Vagina (tissue), 2 donors: ENCODE results near the gene ABCA13. TPM values are rescaled to one million over a fixed set of nuclear protein-coding genes. Genes with fewer than 3 reads are reported as not detected.

ENCODE experiments used
- DNase-seq, 2 donors: peaks; one replicate each; pipeline ENCODE4 v3.0.0-alpha.2; 2017; ENCODE audit errors: extremely low spot score in 2 of 2
- H3K27ac ChIP-seq: fragments of 200-600 bp; sonication (generic); one replicate; pipeline ENCODE4 v1.5.1; 2019
- H3K27me3 ChIP-seq: fragments of 200-600 bp; sonication (generic); one replicate; pipeline ENCODE4 v1.5.1; 2019
- H3K36me3 ChIP-seq, 2 donors: fragments of 200-600 bp; sonication (generic); one replicate each; pipeline ENCODE4 v1.5.1; 2017 to 2019
- H3K4me1 ChIP-seq: fragments of 200-600 bp; sonication (generic); one replicate; pipeline ENCODE4 v1.5.1; 2019
- H3K4me3 ChIP-seq, 2 donors: fragments of 200-600 bp; sonication (generic); 1 replicate in 1 of 2; 2 replicates in 1 of 2; pipeline ENCODE4 v1.5.1; 2016 to 2019
- H3K9me3 ChIP-seq: fragments of 200-600 bp; sonication (generic); one replicate; pipeline ENCODE4 v1.5.1; 2019
- POLR2A ChIP-seq, 2 donors: fragments of 450-650 bp; IDR thresholded peaks; one replicate each; pipeline ENCODE4 v1.6.1; 2017; ENCODE audit warnings: antibody characterized with exemption in 2 of 2, mild to moderate bottlenecking in 2 of 2, moderate library complexity in 2 of 2
- POLR2AphosphoS5 ChIP-seq, 2 donors: sonication (generic); formaldehyde crosslinking; IDR thresholded peaks; one replicate each; pipeline ENCODE4 v1.9.0; 2017; ENCODE audit warnings: antibody characterized with exemption in 2 of 2, mild to moderate bottlenecking in 2 of 2, low read depth in 1 of 2; ENCODE audit not compliant: insufficient read depth in 1 of 2
- intact Hi-C: fragments of 100-400 bp; cut with DNase I; formaldehyde crosslinking; loops from one replicate; pipeline ENCODE4 v1.15.1; 2023
- total RNA-seq: library from RNA; depleted of rRNA; stranded (reverse); fragments of >200 nt; gene quantifications from one replicate; pipeline ENCODE4 v1.2.3, GENCODE V29; 2016
- TF ChIP-seq, protein P1 (sequence below), 3 experiments: fragments of 450-650 bp in 2 of 3; fragments of 200-600 bp in 1 of 3; sonication (generic) in 1 of 3; IDR thresholded peaks; one replicate each; pipeline ENCODE4 v1.5.1; 2017 to 2019; ENCODE audit warnings: antibody characterized with exemption in 3 of 3, mild to moderate bottlenecking in 2 of 3, moderate library complexity in 2 of 3

The ABCA13 gene
- total RNA-seq, 1 donor from 2014 or later: under 0.01 TPM

DNA sequence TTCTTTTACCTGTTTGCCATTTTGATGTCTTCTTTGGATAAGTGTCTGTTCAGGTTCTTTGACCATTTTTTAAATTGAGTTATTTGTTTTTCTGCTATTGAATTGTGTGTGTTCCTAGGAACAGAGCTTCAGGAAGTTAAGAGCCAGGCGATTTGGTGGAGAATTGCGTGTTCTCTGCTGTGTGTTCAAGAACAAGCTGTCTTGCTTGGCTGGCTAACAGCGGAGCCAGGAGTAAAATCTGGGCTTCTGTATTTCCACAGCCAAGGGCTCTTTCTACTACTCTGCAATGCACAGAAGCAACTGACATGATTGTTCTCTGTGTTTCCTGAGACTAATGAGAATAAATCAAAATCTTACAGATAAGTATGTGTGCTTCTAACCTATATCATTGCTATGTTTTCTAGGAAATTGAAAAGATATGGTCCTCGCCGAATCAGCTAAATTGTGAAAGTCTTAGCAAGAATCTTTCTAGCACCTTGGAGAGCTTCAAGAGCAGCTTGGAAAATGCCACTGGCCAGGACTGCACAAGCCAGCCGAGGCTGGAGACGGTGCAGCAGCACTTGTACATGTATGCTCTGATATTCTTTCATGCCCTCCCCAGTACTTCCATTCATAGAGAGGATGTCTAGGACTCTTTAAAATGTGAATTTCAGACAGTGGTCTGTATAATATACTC, 124.2 kb downstream of the ABCA13 start:
- Histone ChIP-seq H3K27me3 (no peaks in the 10 kb centered on the region), H3K27ac (no peak overlapping the region), H3K36me3 (no peaks in the 10 kb centered on the region), H3K9me3 (no peaks in the 10 kb centered on the region), H3K4me1 (no peaks in the 10 kb centered on the region), H3K4me3 (no peak overlapping the region)
- TF ChIP-seq, protein P1, sequence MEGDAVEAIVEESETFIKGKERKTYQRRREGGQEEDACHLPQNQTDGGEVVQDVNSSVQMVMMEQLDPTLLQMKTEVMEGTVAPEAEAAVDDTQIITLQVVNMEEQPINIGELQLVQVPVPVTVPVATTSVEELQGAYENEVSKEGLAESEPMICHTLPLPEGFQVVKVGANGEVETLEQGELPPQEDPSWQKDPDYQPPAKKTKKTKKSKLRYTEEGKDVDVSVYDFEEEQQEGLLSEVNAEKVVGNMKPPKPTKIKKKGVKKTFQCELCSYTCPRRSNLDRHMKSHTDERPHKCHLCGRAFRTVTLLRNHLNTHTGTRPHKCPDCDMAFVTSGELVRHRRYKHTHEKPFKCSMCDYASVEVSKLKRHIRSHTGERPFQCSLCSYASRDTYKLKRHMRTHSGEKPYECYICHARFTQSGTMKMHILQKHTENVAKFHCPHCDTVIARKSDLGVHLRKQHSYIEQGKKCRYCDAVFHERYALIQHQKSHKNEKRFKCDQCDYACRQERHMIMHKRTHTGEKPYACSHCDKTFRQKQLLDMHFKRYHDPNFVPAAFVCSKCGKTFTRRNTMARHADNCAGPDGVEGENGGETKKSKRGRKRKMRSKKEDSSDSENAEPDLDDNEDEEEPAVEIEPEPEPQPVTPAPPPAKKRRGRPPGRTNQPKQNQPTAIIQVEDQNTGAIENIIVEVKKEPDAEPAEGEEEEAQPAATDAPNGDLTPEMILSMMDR (IDR thresholded peaks at IDR 0.05): no peak
- no peak for TF ChIP-seq POLR2A (IDR thresholded peaks at IDR 0.05)
- TF ChIP-seq POLR2AphosphoS5 (IDR thresholded peaks at IDR 0.05; ENCODE audit: insufficient read depth in 1 of 2, low read depth in 1 of 2): no peak
- no peak for DNase-seq
- intact Hi-C loops: no loop called here

DNA sequence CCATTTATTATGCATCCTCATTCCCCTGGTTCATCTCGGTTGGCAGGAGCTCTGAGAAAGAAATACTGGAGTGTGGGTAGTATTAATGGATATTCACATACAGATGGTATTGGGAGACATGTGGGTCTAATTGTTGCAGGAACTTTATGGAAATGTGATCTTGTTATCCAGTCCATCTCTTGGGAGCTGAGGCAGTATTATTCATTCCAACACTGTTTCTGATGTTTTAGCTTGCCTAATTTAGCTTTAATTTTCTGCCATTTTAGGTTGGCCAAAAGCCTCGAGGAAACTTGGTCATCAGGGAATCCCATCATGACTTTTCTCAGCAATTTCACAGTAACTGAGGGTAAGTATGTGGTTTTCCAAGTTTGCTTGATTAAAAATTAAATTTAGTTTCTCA, 125.7 kb downstream of the ABCA13 start:
- H3K4me3 ChIP-seq: no peak overlapping the region
- no peaks in the 10 kb centered on the region for H3K4me1 ChIP-seq
- no peaks in the 10 kb centered on the region for H3K27me3 ChIP-seq
- no peak for DNase-seq
- no peaks in the 10 kb centered on the region for H3K9me3 ChIP-seq
- intact Hi-C loops: no loop called here
- H3K36me3 ChIP-seq: no peaks in the 10 kb centered on the region
- TF ChIP-seq, protein P1 (IDR thresholded peaks at IDR 0.05): no peak
- no peak for TF ChIP-seq POLR2AphosphoS5 (IDR thresholded peaks at IDR 0.05; ENCODE audit: insufficient read depth in 1 of 2, low read depth in 1 of 2)
- no peak for TF ChIP-seq POLR2A (IDR thresholded peaks at IDR 0.05)
- no peak overlapping the region for H3K27ac ChIP-seq

DNA sequence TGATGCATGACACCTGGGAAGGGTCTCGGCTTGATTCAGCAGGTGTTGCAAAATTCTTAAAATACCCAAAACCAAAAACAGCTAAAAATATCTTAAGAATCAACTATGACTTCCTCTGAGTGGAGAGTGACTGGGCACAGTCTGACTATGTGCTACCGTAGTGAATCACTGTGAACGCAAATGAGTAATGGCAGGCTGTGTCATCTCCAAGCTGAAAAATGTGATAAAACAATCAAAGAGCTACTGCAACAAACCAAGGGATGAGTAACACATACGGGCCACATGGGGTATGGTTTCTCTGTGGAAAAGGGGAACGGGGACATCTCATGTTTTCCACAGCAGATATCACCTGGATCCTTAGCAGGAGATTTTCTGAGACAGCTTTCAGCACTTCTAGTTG, 127.5 kb downstream of the ABCA13 start:
- Histone ChIP-seq H3K9me3 (no peaks in the 10 kb centered on the region), H3K4me3 (no peak overlapping the region), H3K4me1 (no peaks in the 10 kb centered on the region), H3K27me3 (no peaks in the 10 kb centered on the region), H3K27ac (no peak overlapping the region), H3K36me3 (no peaks in the 10 kb centered on the region)
- intact Hi-C loops: no loop called here
- no peak for DNase-seq
- no peak for TF ChIP-seq POLR2A (IDR thresholded peaks at IDR 0.05)
- TF ChIP-seq, protein P1 (IDR thresholded peaks at IDR 0.05): no peak
- TF ChIP-seq POLR2AphosphoS5 (IDR thresholded peaks at IDR 0.05; ENCODE audit: insufficient read depth in 1 of 2, low read depth in 1 of 2): no peak

DNA sequence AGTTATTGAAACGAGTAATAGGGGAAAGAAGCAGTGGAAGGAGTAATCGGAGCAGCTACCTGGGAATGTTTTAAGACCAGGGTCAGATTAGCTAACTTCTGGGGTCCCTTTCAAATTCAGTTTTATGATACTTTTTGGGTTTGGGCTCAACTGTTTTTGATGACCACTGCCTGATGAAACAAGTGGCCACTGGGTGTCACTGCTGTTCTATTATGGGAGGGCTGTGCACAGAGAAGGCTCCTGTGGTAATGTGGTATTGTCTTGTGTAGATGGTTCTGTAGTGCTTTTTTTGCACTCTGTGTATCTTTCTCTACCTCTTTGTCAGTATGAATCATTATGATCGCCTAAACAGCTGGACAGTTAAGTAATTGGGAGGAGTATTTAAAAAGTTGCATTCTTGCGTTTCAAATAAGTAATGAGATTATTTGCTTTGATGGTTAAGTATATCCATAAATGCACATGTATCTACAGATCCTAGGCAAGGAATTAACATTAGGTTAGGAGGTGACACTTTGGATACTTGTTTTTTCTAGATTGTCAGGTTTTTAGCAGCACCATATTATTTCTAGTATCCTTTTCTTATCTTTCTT, 128.4 kb downstream of the ABCA13 start:
- DNase-seq: no peak

More for the DNA sequence above, 128.4 kb downstream of the ABCA13 start:
- no peaks in the 10 kb centered on the region for H3K9me3 ChIP-seq
- TF ChIP-seq POLR2AphosphoS5 (IDR thresholded peaks at IDR 0.05; ENCODE audit: insufficient read depth in 1 of 2, low read depth in 1 of 2) (no peak), POLR2A (IDR thresholded peaks at IDR 0.05) (no peak)
- TF ChIP-seq, protein P1 (IDR thresholded peaks at IDR 0.05): peak in 2 of 3 experiments; percentile 32 to 37
- no peak overlapping the region for H3K4me3 ChIP-seq
- no peaks in the 10 kb centered on the region for H3K36me3 ChIP-seq
- no peaks in the 10 kb centered on the region for H3K27me3 ChIP-seq
- H3K27ac ChIP-seq: no peak overlapping the region
- H3K4me1 ChIP-seq: no peaks in the 10 kb centered on the region
- intact Hi-C loops: no loop called here
